BJ (cell line): ENCODE measurements around the gene DIS3L2. TPM values are rescaled to one million over a fixed set of nuclear protein-coding genes. Genes with fewer than 3 reads are reported as not detected.

Experiments
- CTCF ChIA-PET: fragments of 350-600 bp; formaldehyde crosslinking; extraction: SDS; loops from one replicate; lab custom pipeline; 2021; ENCODE audit warnings: antibody characterized with exemption, inconsistent platforms; lab: Yijun Ruan, JAX
- POLR2A ChIA-PET: fragments of 300-600 bp; sonication (Branson Sonifier 250); formaldehyde crosslinking; extraction: SDS; loops from one replicate; lab custom pipeline; 2021; ENCODE audit warnings: antibody characterized with exemption; lab: Charles Lee
- DNase-seq: peaks from one replicate; pipeline ENCODE4 v3.0.0-alpha.2; 2011; ENCODE audit warnings: low read depth
- H3K27me3 ChIP-seq: 2 replicates; pipeline ENCODE4 v1.6.0; 2011; ENCODE audit warnings: low read length; ENCODE audit not compliant: control insufficient read depth, insufficient read depth
- H3K36me3 ChIP-seq: 2 replicates; pipeline ENCODE4 v1.5.1; 2011; ENCODE audit warnings: low read length; ENCODE audit not compliant: control insufficient read depth, insufficient read depth
- H3K4me3 ChIP-seq: 2 replicates; pipeline ENCODE4 v1.5.1; 2011; ENCODE audit warnings: low read depth, mild to moderate bottlenecking, control low read depth, low read length
- polyA plus RNA-seq: library from polyadenylated mRNA; depleted of rRNA; stranded (reverse); fragments of >200 nt; gene quantifications from 2 replicates; pipeline ENCODE4 v1.2.3, GENCODE V29; 2011
- TF ChIP-seq, protein P1 (sequence below): IDR thresholded peaks from 2 replicates; pipeline ENCODE4 v1.5.1; 2011; ENCODE audit warnings: low read depth, mild to moderate bottlenecking, control low read depth, inconsistent platforms, low read length, moderate library complexity; ENCODE audit not compliant: insufficient read depth

The DIS3L2 gene
- polyA plus RNA-seq, 1 experiment, result 12.4 TPM

DNA sequence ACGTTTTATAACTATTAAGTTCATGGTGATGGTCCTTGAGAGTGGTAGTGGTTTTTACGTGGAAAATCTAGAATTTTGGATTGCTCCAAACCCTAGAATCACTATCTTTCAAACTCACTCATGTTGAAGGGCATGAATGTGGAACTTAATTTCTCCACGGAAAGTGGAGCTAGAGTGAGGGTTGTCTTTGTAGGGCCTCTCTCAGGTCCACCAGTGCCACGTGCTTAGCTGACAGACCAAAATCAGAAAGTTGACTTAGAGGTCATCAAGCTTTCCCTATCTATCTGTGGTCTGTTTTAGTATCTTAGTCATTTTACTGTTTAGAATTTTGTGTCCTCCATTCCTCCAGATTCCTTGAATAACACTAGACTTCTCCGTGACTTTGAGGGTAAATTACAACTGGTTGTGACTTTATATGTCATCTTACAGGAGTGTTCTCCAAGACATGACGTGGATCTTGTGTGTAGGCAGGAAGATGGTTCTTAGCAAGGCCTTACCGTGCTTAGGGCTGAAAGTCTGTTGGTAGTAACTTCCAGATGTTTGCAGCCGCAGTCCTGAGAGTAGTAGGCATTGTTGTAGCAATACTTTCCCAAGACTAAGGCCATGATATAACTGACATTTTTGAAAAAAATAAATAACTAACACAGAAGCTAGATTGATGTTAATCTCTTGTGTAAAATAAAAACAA is 26.8 kb downstream of the DIS3L2 start:
- Histone ChIP-seq H3K36me3 (no peaks in the 10 kb centered on the region), H3K27me3 (no peaks in the 10 kb centered on the region), H3K4me3 (no peak overlapping the region)
- TF ChIP-seq, protein P1, sequence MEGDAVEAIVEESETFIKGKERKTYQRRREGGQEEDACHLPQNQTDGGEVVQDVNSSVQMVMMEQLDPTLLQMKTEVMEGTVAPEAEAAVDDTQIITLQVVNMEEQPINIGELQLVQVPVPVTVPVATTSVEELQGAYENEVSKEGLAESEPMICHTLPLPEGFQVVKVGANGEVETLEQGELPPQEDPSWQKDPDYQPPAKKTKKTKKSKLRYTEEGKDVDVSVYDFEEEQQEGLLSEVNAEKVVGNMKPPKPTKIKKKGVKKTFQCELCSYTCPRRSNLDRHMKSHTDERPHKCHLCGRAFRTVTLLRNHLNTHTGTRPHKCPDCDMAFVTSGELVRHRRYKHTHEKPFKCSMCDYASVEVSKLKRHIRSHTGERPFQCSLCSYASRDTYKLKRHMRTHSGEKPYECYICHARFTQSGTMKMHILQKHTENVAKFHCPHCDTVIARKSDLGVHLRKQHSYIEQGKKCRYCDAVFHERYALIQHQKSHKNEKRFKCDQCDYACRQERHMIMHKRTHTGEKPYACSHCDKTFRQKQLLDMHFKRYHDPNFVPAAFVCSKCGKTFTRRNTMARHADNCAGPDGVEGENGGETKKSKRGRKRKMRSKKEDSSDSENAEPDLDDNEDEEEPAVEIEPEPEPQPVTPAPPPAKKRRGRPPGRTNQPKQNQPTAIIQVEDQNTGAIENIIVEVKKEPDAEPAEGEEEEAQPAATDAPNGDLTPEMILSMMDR, result no peak
- POLR2A ChIA-PET, result no interaction called here
- DNase-seq, result no peak
- CTCF ChIA-PET, result no interaction called here

DNA sequence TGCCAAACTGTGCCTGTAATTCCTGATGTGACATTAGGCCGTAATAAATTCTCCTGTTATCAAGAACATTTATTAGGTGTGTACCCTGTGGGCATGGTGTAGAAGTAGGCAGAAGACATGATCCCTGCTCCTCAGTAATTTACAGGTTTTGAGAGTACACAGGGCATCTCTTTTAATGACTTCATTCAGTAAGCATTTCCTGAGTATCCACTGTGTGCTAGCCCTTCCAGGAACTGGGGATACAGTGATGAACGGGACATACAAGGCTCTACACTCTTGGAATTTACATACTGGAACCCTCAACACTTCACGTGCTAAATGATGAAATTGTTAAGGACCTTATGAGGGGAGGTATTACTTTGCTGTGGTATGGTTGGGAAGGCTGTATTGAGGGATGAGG is 30.2 kb downstream of the DIS3L2 start:
- Histone ChIP-seq H3K36me3 (no peaks in the 10 kb centered on the region), H3K4me3 (no peak overlapping the region), H3K27me3 (no peaks in the 10 kb centered on the region)
- no peak for DNase-seq
- CTCF ChIA-PET, result no interaction called here
- POLR2A ChIA-PET, result interaction anchor here (0.6 kb wide), 1 partner anchor 25 kb away, joined by 4 read pairs; no protein-coding TSS in a partner anchor
- TF ChIP-seq, protein P1, result no peak

DNA sequence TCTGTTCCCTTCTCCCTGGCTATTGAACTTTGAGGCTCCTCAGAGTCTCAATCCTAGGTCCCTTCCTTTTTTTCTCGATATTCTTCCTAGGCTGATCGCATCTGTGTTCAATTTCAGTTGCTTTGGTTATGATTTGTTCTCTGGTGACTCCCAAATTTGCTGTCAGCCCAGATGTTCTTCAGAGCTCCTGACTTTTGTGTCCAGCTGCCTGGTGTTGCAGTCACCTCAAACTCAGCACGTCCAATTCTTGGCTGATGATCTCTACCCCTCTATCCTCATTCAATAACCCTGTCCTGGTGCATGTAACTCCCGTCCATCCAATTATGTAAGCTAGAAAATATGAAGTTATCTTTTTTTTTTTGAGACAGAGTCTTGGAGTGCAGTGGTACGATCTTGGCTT is 31.4 kb downstream of the DIS3L2 start:
- ChIA-PET CTCF (interaction anchor here (1.0 kb wide), 1 partner anchor 93 kb away, joined by 3 read pairs; no protein-coding TSS in a partner anchor), POLR2A (no interaction called here)
- TF ChIP-seq, protein P1, result no peak
- Histone ChIP-seq H3K27me3 (no peaks in the 10 kb centered on the region), H3K36me3 (no peaks in the 10 kb centered on the region), H3K4me3 (no peak overlapping the region)
- DNase-seq, result no peak

DNA sequence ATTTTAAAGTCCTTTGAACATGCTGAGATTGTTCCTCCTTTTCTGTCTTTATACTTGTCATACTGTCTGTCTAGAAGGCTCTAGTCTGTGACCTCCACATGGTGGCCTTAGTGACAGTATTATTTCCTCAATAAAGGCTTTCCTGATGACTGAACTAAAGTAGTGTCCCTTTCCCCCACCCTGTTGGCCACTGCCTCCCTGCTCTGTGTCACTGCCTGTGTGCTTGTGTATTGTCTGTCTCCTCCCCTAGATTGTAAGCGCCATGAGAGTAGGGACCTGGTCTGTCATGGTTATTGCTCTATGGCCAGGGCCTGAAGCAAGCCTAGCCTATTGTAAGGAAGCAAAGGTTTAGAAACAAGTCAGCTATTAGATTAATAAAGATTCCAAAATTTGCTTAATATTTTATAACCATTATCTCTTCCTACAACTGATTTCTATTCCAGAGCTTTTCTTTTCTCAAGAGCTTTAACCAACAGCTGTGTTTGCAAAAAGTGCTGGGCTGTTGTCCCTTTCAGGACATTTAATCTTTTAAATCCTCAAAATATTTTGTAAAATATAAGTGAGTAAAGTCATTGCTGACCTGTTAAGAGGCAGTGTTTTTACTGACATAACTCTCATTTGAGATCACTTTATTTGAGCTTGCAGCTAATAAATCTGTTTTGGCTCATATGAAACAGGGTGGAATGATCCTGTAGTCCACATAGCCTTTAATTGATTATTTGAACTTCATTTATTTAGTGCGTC is 35.5 kb downstream of the DIS3L2 start:
- DNase-seq, result no peak
- CTCF ChIA-PET, result no interaction called here
- POLR2A ChIA-PET, result no interaction called here
- TF ChIP-seq, protein P1, result no peak
- Histone ChIP-seq H3K36me3 (no peaks in the 10 kb centered on the region), H3K27me3 (no peaks in the 10 kb centered on the region), H3K4me3 (no peak overlapping the region)

DNA sequence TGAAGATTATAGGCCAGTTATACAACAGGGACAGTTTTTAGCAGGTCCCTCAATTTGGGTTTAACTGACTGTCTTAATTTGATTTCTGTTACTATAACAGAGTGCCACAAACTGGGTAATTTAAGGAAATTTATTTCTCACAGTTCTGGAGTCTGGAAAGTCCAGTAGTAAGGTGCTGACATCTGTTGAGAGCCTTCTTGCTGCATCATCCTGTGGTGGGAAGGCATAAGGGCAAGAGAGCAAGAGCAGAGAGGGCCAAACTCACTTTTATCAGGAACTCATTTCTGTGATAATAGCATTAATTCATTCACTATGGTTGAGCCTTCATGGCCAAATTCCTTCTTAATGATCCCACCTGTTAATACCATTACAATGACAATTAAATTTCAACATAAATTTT is 36.5 kb downstream of the DIS3L2 start:
- TF ChIP-seq, protein P1, result no peak
- no peak overlapping the region for H3K4me3 ChIP-seq
- CTCF ChIA-PET, result no interaction called here
- POLR2A ChIA-PET, result no interaction called here
- DNase-seq, result no peak
- H3K27me3 ChIP-seq, result no peaks in the 10 kb centered on the region
- H3K36me3 ChIP-seq, result no peaks in the 10 kb centered on the region
